DND-41 (cell line): ENCODE measurements around the gene OOSP2.

Source experiments
- ATAC-seq: fragments of 200-7000 bp; cut with Tn5 transposase; 3 replicates; pipeline ENCODE4 v1.9.1; 2021; ENCODE audit warnings: low read depth; ENCODE audit not compliant: insufficient read depth
- DNase-seq: peaks from one replicate; pipeline ENCODE4 v3.0.0-alpha.2; 2020
- H2AFZ ChIP-seq: 2 replicates; pipeline ENCODE4 v1.6.0; 2012; ENCODE audit warnings: low read depth, low read length
- H3K27ac ChIP-seq: 2 replicates; pipeline ENCODE4 v1.5.1; 2012; ENCODE audit warnings: low read length, inconsistent platforms
- H3K27me3 ChIP-seq: fragments of 200-600 bp; sonication (generic); 2 replicates; pipeline ENCODE4 v1.6.0; 2012; ENCODE audit warnings: low read length, mild to moderate bottlenecking, inconsistent platforms; ENCODE audit not compliant: insufficient read depth, poor library complexity
- H3K36me3 ChIP-seq: 2 replicates; pipeline ENCODE4 v1.5.1; 2012; ENCODE audit warnings: low read length, inconsistent platforms; ENCODE audit not compliant: insufficient read depth
- H3K4me1 ChIP-seq: 2 replicates; pipeline ENCODE4 v1.5.1; 2012; ENCODE audit warnings: mild to moderate bottlenecking, low read length; ENCODE audit not compliant: insufficient read depth
- H3K4me2 ChIP-seq: 2 replicates; pipeline ENCODE4 v1.6.0; 2012; ENCODE audit warnings: mild to moderate bottlenecking, moderate library complexity, low read length, inconsistent platforms; ENCODE audit not compliant: insufficient read depth
- H3K4me3 ChIP-seq, 2 experiments: fragments of 200-600 bp in 1 of 2; shearing (Covaris generic) in 1 of 2; 2 replicates each; pipeline ENCODE4 v1.5.1; 2012 to 2016; ENCODE audit warnings: inconsistent platforms in 2 of 2, low read length in 2 of 2, mild to moderate bottlenecking in 2 of 2, low read depth in 1 of 2, moderate library complexity in 1 of 2
- H3K79me2 ChIP-seq: 2 replicates; pipeline ENCODE4 v1.6.0; 2012; ENCODE audit warnings: low read length, inconsistent platforms; ENCODE audit not compliant: insufficient read depth
- H3K9ac ChIP-seq: 2 replicates; pipeline ENCODE4 v1.6.0; 2012; ENCODE audit warnings: low read depth, mild to moderate bottlenecking, inconsistent platforms, low read length, moderate library complexity
- H3K9me3 ChIP-seq: 2 replicates; pipeline ENCODE4 v1.5.1; 2012; ENCODE audit warnings: low read length, moderate library complexity, mild to moderate bottlenecking, inconsistent platforms; ENCODE audit not compliant: insufficient read depth, severe bottlenecking
- H4K20me1 ChIP-seq: 2 replicates; pipeline ENCODE4 v1.6.0; 2012; ENCODE audit warnings: low read length; ENCODE audit not compliant: insufficient read depth
- CTCF ChIP-seq: IDR thresholded peaks from 2 replicates; pipeline ENCODE4 v1.5.1; 2012; ENCODE audit warnings: borderline replicate concordance, low read length, moderate library complexity, mild to moderate bottlenecking; ENCODE audit not compliant: poor library complexity, severe bottlenecking; ENCODE audit errors: extremely low read depth
- EZH2 ChIP-seq: IDR thresholded peaks from 3 replicates; pipeline ENCODE4 v1.6.1; 2012; ENCODE audit warnings: borderline replicate concordance, low read depth, mild to moderate bottlenecking, moderate library complexity, low read length, inconsistent platforms; ENCODE audit not compliant: severe bottlenecking

The OOSP2 gene

GRCh38 chr11:60040109-60040508 lies at the start of gene OOSP2:
Gene OOSP2, plus strand, starts transcription at chr11:60040409. Its CDS starts 51 bp downstream, at chr11:60040460.
- Histone ChIP-seq H3K36me3 (no peaks in the 10 kb centered on the region), H3K27ac (no peak within 1 kb of the TSS), H3K9me3 (no peaks in the 10 kb centered on the region), H3K9ac (no peak within 1 kb of the TSS), H3K79me2 (no peaks in the 10 kb centered on the region), H3K4me2 (no peak within 1 kb of the TSS), H3K4me3 (no peak within 1 kb of the TSS), H3K4me1 (no peaks in the 10 kb centered on the region), H4K20me1 (no peaks in the 10 kb centered on the region), H2AFZ (no peak within 1 kb of the TSS), H3K27me3 (no peaks in the 10 kb centered on the region)
- DNase-seq: no peak
- no peak for TF ChIP-seq EZH2
- TF ChIP-seq CTCF: no peak
- ATAC-seq: no peak

DNA sequence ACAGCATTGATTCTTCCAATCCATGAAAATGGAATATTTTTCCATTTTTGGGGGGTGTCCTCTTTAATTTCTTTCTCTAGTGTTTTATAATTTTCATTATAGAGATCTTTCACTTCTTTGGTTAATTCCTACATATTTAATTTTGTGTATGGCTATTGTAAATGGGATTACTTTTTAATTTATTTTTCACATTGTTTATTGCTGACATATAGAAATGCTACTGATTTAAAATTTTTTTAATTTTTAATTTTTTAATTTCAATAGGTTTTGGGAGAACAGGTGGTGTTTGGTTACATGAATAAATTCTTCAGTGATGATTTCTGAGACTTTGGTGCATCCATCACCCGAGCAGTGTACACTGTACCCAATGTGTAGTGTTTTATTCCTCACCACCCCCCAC lies 49.8 kb upstream of the OOSP2 start:
- Histone ChIP-seq H2AFZ (no peak overlapping the region), H3K79me2 (no peaks in the 10 kb centered on the region), H3K9ac (no peak overlapping the region), H3K27me3 (no peaks in the 10 kb centered on the region), H3K27ac (no peak overlapping the region), H3K4me1 (no peaks in the 10 kb centered on the region), H3K4me2 (no peak overlapping the region), H3K4me3 (no peak overlapping the region), H3K36me3 (no peaks in the 10 kb centered on the region), H3K9me3 (no peaks in the 10 kb centered on the region), H4K20me1 (no peaks in the 10 kb centered on the region)
- DNase-seq: no peak
- TF ChIP-seq EZH2 (no peak), CTCF (no peak)
- ATAC-seq: no peak

- DNase-seq (no peak), ATAC-seq (no peak)
- Histone ChIP-seq H3K4me1 (no peaks in the 10 kb centered on the region), H3K9ac (no peak overlapping the region), H4K20me1 (no peaks in the 10 kb centered on the region), H3K27me3 (no peaks in the 10 kb centered on the region), H3K79me2 (no peaks in the 10 kb centered on the region), H3K9me3 (no peaks in the 10 kb centered on the region), H2AFZ (no peak overlapping the region), H3K27ac (no peak overlapping the region), H3K4me2 (no peak overlapping the region), H3K36me3 (no peaks in the 10 kb centered on the region), H3K4me3 (no peak overlapping the region)
- TF ChIP-seq CTCF (no peak), EZH2 (no peak)
Measured at GRCh38 chr11:59992425-59992824, 47.8 kb upstream of the OOSP2 start.

DNA sequence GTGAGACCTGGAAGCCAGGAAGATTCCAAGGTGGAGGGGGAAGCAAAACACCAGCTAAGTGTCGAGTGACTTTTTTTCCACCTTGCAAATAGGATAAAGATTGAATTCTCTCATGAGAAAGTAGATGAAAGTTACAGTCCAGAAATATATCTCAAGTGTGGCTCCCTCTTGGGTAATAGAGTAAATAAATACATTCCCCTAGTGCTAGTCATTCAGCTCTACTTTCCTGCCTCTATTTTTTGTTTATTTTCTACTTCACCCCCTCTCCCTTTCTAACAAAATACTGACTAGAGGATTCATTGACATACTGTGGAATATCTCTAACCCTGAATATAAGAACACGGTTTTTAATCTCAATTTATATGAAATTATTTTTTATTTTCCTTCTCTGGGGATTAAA lies 42.4 kb upstream of the OOSP2 start:
- Histone ChIP-seq H3K4me1 (no peaks in the 10 kb centered on the region), H3K9ac (no peak overlapping the region), H2AFZ (no peak overlapping the region), H3K4me3 (no peak overlapping the region), H4K20me1 (no peaks in the 10 kb centered on the region), H3K9me3 (no peaks in the 10 kb centered on the region), H3K79me2 (no peaks in the 10 kb centered on the region), H3K4me2 (no peak overlapping the region), H3K27me3 (no peaks in the 10 kb centered on the region), H3K36me3 (no peaks in the 10 kb centered on the region), H3K27ac (no peak overlapping the region)
- ATAC-seq (no peak), DNase-seq (no peak)
- TF ChIP-seq EZH2 (no peak), CTCF (no peak)
